Smooth muscle cell of bladder (primary cell): ENCODE measurements around the gene ZNF44. TPM values are rescaled to one million over a fixed set of nuclear protein-coding genes. Genes with fewer than 3 reads are reported as not detected.

ENCODE experiments used
- total RNA-seq: library from RNA; depleted of rRNA; stranded (reverse); fragments of >200 nt; gene quantifications from 2 replicates; pipeline ENCODE4 v1.2.3, GENCODE V29; 2014

Gene ZNF44
- total RNA-seq = 9.0 and 10.4 TPM in 2 replicates

GRCh38 chr19:12294249-12295158 is at the start of gene ZNF44:
TSS of gene ZNF44 (minus strand) at chr19:12294883. CDS start at chr19:12294694, 189 bp downstream.

GRCh38 chr19:12333162-12334159 is 38.8 kb upstream of the ZNF44 start, which contains the start of gene ZNF563:
TSS of gene ZNF563 (minus strand) at chr19:12333633. CDS start at chr19:12333482, 151 bp downstream.

Other genes with a start within 250 kb of the ZNF44 start
- under 0.01 TPM in 1 of 2 replicates, not detected in the other for gene ZNF878, start 241.9 kb downstream of the ZNF44 start, total RNA-seq
- 7.3 and 9.2 TPM in 2 replicates for gene ZNF844, start 230.2 kb downstream of the ZNF44 start, total RNA-seq
- 4.5 and 5.0 TPM in 2 replicates for gene ZNF20, start 154.5 kb downstream of the ZNF44 start, total RNA-seq
- gene ZNF625, start 138.1 kb downstream of the ZNF44 start, total RNA-seq = 12.5 and 13.8 TPM in 2 replicates
- 5.8 and 8.0 TPM in 2 replicates for gene ZNF136, start 131.8 kb downstream of the ZNF44 start, total RNA-seq
- gene ZNF563, start 38.8 kb upstream of the ZNF44 start, total RNA-seq = 3.7 and 5.2 TPM in 2 replicates
- 3.6 and 4.7 TPM in 2 replicates for gene ZNF442, start 70.8 kb upstream of the ZNF44 start, total RNA-seq
- 1.4 and 1.5 TPM in 2 replicates for gene ZNF799, start 106.4 kb upstream of the ZNF44 start, total RNA-seq
- gene ZNF443, start 146.1 kb upstream of the ZNF44 start, total RNA-seq = 1.6 and 2.2 TPM in 2 replicates
- gene ZNF709, start 189.9 kb upstream of the ZNF44 start, total RNA-seq = 3.3 and 4.3 TPM in 2 replicates